GM23338 (cell line): Measurements from ENCODE around the gene TREML4. TPM values are rescaled to one million over a fixed set of nuclear protein-coding genes. Genes with fewer than 3 reads are reported as not detected.

ENCODE experiments used
- ATAC-seq: fragments of 200-7000 bp; cut with Tn5 transposase; 3 replicates; pipeline ENCODE4 v1.9.1; 2020
- DNase-seq: peaks from one replicate; pipeline ENCODE4 v3.0.0-alpha.2; 2015; ENCODE audit warnings: low spot score
- H2AFZ ChIP-seq: fragments of 200-600 bp; sonication (generic); 2 replicates; pipeline ENCODE4 v1.8.0; 2016; ENCODE audit warnings: antibody characterized with exemption, mild to moderate bottlenecking, moderate library complexity
- H3F3A ChIP-seq: fragments of 200-600 bp; sonication (generic); replicated peaks from 2 replicates; pipeline ENCODE4 v1.8.0; 2017; ENCODE audit warnings: antibody characterized with exemption, mixed run types, low read depth
- H3K27ac ChIP-seq: fragments of 200-600 bp; sonication (generic); 2 replicates; pipeline ENCODE4 v1.6.1; 2016; ENCODE audit warnings: low read depth
- H3K27me3 ChIP-seq: fragments of 200-600 bp; sonication (generic); 2 replicates; pipeline ENCODE4 v1.8.0; 2016; ENCODE audit warnings: mild to moderate bottlenecking, mixed run types, moderate library complexity; ENCODE audit not compliant: insufficient read depth
- H3K36me3 ChIP-seq: fragments of 200-600 bp; sonication (generic); 2 replicates; pipeline ENCODE4 v1.8.0; 2016; ENCODE audit warnings: mild to moderate bottlenecking; ENCODE audit not compliant: insufficient read depth
- H3K4me1 ChIP-seq: fragments of 200-600 bp; sonication (generic); 2 replicates; pipeline ENCODE4 v1.8.0; 2016; ENCODE audit warnings: mild to moderate bottlenecking, moderate library complexity; ENCODE audit not compliant: insufficient read depth
- H3K4me2 ChIP-seq: fragments of 200-600 bp; sonication (generic); 2 replicates; pipeline ENCODE4 v1.7.1; 2017; ENCODE audit warnings: mixed run types
- H3K4me3 ChIP-seq: fragments of 200-600 bp; sonication (generic); 2 replicates; pipeline ENCODE4 v1.6.1; 2016; ENCODE audit warnings: mixed run types
- H3K79me2 ChIP-seq: fragments of 200-600 bp; sonication (generic); replicated peaks from 2 replicates; pipeline ENCODE4 v1.8.0; 2017; ENCODE audit warnings: mild to moderate bottlenecking; ENCODE audit not compliant: insufficient read depth
- H3K9me2 ChIP-seq: fragments of 200-600 bp; sonication (generic); 2 replicates; pipeline ENCODE4 v1.8.0; 2017; ENCODE audit not compliant: insufficient read depth
- H4K20me1 ChIP-seq: fragments of 200-600 bp; sonication (generic); replicated peaks from 2 replicates; pipeline ENCODE4 v1.8.0; 2017; ENCODE audit warnings: mild to moderate bottlenecking; ENCODE audit not compliant: insufficient read depth
- H3K27ac Mint-ChIP-seq: 2 replicates; pipeline ENCODE4 v1.8.0; 2020; ENCODE audit warnings: inconsistent platforms, mild to moderate bottlenecking, moderate library complexity, mixed read lengths
- H3K27me3 Mint-ChIP-seq: 3 replicates; pipeline ENCODE4 v1.8.0; 2022; ENCODE audit warnings: low read depth, mild to moderate bottlenecking, moderate library complexity, mixed read lengths, inconsistent platforms; ENCODE audit not compliant: insufficient read depth, poor library complexity
- H3K36me3 Mint-ChIP-seq: 3 replicates; pipeline ENCODE4 v1.8.0; 2021; ENCODE audit warnings: low read depth, mild to moderate bottlenecking, inconsistent platforms, moderate library complexity, mixed read lengths
- H3K4me1 Mint-ChIP-seq: 3 replicates; pipeline ENCODE4 v1.8.0; 2020; ENCODE audit warnings: mild to moderate bottlenecking, inconsistent platforms, mixed read lengths
- H3K4me3 Mint-ChIP-seq: 3 replicates; pipeline ENCODE4 v1.8.0; 2021; ENCODE audit warnings: moderate library complexity, mild to moderate bottlenecking, inconsistent platforms, mixed read lengths
- H3K9me3 Mint-ChIP-seq: 3 replicates; pipeline ENCODE4 v1.8.0; 2020; ENCODE audit warnings: moderate library complexity, mild to moderate bottlenecking, inconsistent platforms, mixed read lengths
- CREB1 ChIP-seq: fragments of 250-450 bp; sonication (Bioruptor Pico); IDR thresholded peaks from 2 replicates; pipeline ENCODE4 v1.5.0; 2020; ENCODE audit warnings: low read depth, mild to moderate bottlenecking, moderate library complexity
- EZH2 ChIP-seq: fragments of 200-600 bp; sonication (generic); IDR thresholded peaks from one replicate; pipeline ENCODE4 v1.8.0; 2017; ENCODE audit warnings: antibody characterized with exemption, mild to moderate bottlenecking, low read depth; ENCODE audit not compliant: unreplicated experiment
- EZH2phosphoT487 ChIP-seq: fragments of 200-600 bp; sonication (generic); IDR thresholded peaks from one replicate; pipeline ENCODE4 v1.8.1; 2018; ENCODE audit warnings: antibody characterized with exemption; ENCODE audit not compliant: unreplicated experiment
- JUNB ChIP-seq: IDR thresholded peaks from one replicate; pipeline ENCODE4 v1.6.1; 2016; ENCODE audit warnings: antibody characterized with exemption; ENCODE audit not compliant: unreplicated experiment
- NANOG ChIP-seq: IDR thresholded peaks from 2 replicates; pipeline ENCODE4 v1.6.1; 2016; ENCODE audit warnings: antibody characterized with exemption, borderline replicate concordance
- POLR2AphosphoS5 ChIP-seq: IDR thresholded peaks from 2 replicates; pipeline ENCODE4 v1.6.1; 2016; ENCODE audit warnings: antibody characterized with exemption, low read depth
- STAT1 ChIP-seq: IDR thresholded peaks from one replicate; pipeline ENCODE4 v1.6.1; 2016; ENCODE audit warnings: antibody characterized with exemption; ENCODE audit not compliant: unreplicated experiment
- ZNF114 ChIP-seq: fragments of 250-450 bp; sonication (Bioruptor Pico); IDR thresholded peaks from 2 replicates; pipeline ENCODE4 v1.5.0; 2020; ENCODE audit warnings: mild to moderate bottlenecking, moderate library complexity
- ZNF331 ChIP-seq: fragments of 250-450 bp; sonication (Bioruptor Pico); IDR thresholded peaks from 2 replicates; pipeline ENCODE4 v1.5.0; 2020; ENCODE audit warnings: low read depth, mild to moderate bottlenecking, moderate library complexity
- polyA plus RNA-seq: library from polyadenylated mRNA; unstranded; fragments of >200 nt; fragmentation: Nextera tagmentation; extraction: Ambion mirVana; gene quantifications from 2 replicates; pipeline ENCODE4 v1.2.1, GENCODE V29; 2016
- total RNA-seq: library from RNA; depleted of rRNA; stranded (reverse); fragments of >200 nt; shearing (Covaris generic); gene quantifications from 2 replicates; pipeline ENCODE4 v1.2.3, GENCODE V29; 2014
- TF ChIP-seq, protein P1 (sequence below), 2 experiments: fragments of 200-600 bp in 1 of 2; sonication (generic) in 1 of 2; conservative IDR thresholded peaks; 2 replicates each; pipeline versions ENCODE4 v1.5.1 to v1.6.1; 2016 to 2017; ENCODE audit warnings: antibody characterized with exemption in 2 of 2, low read depth in 2 of 2, mild to moderate bottlenecking in 2 of 2, moderate library complexity in 1 of 2
- TF ChIP-seq, protein P2 (sequence below): IDR thresholded peaks from one replicate; pipeline ENCODE4 v1.6.1; 2018; ENCODE audit warnings: antibody characterized with exemption; ENCODE audit not compliant: unreplicated experiment
- TF ChIP-seq, protein P3 (sequence below): IDR thresholded peaks from 2 replicates; pipeline ENCODE4 v1.6.1; 2016; ENCODE audit warnings: antibody characterized with exemption

Gene TREML4
- total and polyA plus RNA-seq, 2 experiments from 2014 or later: not detected

DNA sequence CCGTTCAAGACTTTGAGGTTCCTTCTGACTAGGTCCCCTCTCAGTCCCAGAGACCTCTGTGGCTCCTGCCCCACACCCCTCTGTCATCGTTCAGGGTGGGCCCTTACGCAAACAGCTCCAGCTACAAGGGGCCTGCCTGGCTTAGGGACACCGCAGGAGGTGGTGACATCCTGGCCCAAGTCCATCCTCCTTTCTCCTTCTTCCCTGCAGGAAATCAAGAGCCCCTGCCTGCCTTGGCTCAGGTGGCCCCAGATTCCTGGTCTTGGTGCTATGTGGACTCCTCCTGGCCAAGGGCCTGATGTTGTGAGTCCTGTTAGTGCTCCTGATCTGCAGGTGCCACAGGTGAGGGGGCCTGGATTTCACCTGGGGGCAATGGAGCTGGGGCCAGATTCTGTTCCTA, 8.1 kb downstream of the TREML4 start (continued):
- TF ChIP-seq STAT1 (no peak), JUNB (no peak), ZNF114 (no peak), POLR2AphosphoS5 (no peak), CREB1 (CRISPR knock-in tag) (no peak), ZNF331 (CRISPR knock-in tag) (no peak), NANOG (no peak), EZH2 (no peak)
- TF ChIP-seq, protein P1, sequence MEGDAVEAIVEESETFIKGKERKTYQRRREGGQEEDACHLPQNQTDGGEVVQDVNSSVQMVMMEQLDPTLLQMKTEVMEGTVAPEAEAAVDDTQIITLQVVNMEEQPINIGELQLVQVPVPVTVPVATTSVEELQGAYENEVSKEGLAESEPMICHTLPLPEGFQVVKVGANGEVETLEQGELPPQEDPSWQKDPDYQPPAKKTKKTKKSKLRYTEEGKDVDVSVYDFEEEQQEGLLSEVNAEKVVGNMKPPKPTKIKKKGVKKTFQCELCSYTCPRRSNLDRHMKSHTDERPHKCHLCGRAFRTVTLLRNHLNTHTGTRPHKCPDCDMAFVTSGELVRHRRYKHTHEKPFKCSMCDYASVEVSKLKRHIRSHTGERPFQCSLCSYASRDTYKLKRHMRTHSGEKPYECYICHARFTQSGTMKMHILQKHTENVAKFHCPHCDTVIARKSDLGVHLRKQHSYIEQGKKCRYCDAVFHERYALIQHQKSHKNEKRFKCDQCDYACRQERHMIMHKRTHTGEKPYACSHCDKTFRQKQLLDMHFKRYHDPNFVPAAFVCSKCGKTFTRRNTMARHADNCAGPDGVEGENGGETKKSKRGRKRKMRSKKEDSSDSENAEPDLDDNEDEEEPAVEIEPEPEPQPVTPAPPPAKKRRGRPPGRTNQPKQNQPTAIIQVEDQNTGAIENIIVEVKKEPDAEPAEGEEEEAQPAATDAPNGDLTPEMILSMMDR (conservative IDR thresholded peaks at IDR 0.05; ENCODE audit: low read depth in 2 of 2): no peak

DNA sequence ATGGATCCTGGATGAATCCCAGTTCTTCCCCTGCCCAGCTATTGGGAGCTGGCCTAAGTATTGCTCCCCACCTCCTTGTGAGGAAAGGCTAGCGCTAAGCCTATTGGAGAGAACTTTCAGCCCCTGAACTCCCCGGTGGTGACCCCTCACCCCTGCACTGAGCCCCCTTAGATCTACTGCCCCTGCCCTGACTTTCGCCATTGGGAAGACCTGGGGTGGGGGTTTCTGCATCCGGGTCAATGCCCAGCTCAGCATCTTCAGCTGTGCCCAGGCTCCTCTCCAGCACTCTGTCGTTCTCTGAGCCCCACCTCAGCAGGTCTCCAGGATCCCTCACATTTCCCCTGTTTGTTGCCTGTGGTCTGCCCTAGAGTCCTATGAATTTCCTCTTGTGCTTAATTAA, 9.0 kb downstream of the TREML4 start:
- no peak overlapping the region for H3K4me3 Mint-ChIP-seq
- H3K27me3 Mint-ChIP-seq: peaks cover 4% of the 10 kb centered on the region
- DNase-seq: no peak
- no peaks in the 10 kb centered on the region for H3K36me3 Mint-ChIP-seq
- peak overlapping the region; percentile 91; the same call in 1 of the 2 replicates for H2AFZ ChIP-seq
- H3K27ac ChIP-seq: no peak overlapping the region
- H3K4me2 ChIP-seq: no peak overlapping the region
- no peak for TF ChIP-seq JUNB
- TF ChIP-seq, protein P1 (conservative IDR thresholded peaks at IDR 0.05; ENCODE audit: low read depth in 2 of 2): no peak
- TF ChIP-seq, protein P2, sequence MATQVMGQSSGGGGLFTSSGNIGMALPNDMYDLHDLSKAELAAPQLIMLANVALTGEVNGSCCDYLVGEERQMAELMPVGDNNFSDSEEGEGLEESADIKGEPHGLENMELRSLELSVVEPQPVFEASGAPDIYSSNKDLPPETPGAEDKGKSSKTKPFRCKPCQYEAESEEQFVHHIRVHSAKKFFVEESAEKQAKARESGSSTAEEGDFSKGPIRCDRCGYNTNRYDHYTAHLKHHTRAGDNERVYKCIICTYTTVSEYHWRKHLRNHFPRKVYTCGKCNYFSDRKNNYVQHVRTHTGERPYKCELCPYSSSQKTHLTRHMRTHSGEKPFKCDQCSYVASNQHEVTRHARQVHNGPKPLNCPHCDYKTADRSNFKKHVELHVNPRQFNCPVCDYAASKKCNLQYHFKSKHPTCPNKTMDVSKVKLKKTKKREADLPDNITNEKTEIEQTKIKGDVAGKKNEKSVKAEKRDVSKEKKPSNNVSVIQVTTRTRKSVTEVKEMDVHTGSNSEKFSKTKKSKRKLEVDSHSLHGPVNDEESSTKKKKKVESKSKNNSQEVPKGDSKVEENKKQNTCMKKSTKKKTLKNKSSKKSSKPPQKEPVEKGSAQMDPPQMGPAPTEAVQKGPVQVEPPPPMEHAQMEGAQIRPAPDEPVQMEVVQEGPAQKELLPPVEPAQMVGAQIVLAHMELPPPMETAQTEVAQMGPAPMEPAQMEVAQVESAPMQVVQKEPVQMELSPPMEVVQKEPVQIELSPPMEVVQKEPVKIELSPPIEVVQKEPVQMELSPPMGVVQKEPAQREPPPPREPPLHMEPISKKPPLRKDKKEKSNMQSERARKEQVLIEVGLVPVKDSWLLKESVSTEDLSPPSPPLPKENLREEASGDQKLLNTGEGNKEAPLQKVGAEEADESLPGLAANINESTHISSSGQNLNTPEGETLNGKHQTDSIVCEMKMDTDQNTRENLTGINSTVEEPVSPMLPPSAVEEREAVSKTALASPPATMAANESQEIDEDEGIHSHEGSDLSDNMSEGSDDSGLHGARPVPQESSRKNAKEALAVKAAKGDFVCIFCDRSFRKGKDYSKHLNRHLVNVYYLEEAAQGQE: no peak
- TF ChIP-seq, protein P3, sequence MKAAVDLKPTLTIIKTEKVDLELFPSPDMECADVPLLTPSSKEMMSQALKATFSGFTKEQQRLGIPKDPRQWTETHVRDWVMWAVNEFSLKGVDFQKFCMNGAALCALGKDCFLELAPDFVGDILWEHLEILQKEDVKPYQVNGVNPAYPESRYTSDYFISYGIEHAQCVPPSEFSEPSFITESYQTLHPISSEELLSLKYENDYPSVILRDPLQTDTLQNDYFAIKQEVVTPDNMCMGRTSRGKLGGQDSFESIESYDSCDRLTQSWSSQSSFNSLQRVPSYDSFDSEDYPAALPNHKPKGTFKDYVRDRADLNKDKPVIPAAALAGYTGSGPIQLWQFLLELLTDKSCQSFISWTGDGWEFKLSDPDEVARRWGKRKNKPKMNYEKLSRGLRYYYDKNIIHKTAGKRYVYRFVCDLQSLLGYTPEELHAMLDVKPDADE: no peak
- no peak for TF ChIP-seq POLR2AphosphoS5
- TF ChIP-seq CREB1 (CRISPR knock-in tag): no peak
- no peak for TF ChIP-seq EZH2phosphoT487
- TF ChIP-seq ZNF331 (CRISPR knock-in tag): no peak
- TF ChIP-seq ZNF114: no peak
- TF ChIP-seq NANOG: no peak
- no peak for TF ChIP-seq STAT1
- no peak for TF ChIP-seq EZH2
- H3K4me3 ChIP-seq: no peak overlapping the region
- no peaks in the 10 kb centered on the region for H3K36me3 ChIP-seq
- H4K20me1 ChIP-seq: no peaks in the 10 kb centered on the region
- no peaks in the 10 kb centered on the region for H3F3A ChIP-seq
- peaks cover 4% of the 10 kb centered on the region; the same call in 1 of the 2 replicates for H3K4me1 ChIP-seq
- no peak overlapping the region for H3K27ac Mint-ChIP-seq
- H3K9me3 Mint-ChIP-seq: no peaks in the 10 kb centered on the region
- peaks cover 15% of the 10 kb centered on the region for H3K27me3 ChIP-seq
- no peaks in the 10 kb centered on the region for H3K79me2 ChIP-seq
- H3K4me1 Mint-ChIP-seq: peaks cover 15% of the 10 kb centered on the region
- ATAC-seq: no peak
- no peaks in the 10 kb centered on the region for H3K9me2 ChIP-seq
